IPS-NIHi11 (cell line): ENCODE measurements around the gene KCNQ4.

Experiments
- DNase-seq: peaks from one replicate; pipeline ENCODE4 v3.0.0; 2012; ENCODE audit warnings: mixed read lengths, low spot score

KCNQ4 gene

DNA sequence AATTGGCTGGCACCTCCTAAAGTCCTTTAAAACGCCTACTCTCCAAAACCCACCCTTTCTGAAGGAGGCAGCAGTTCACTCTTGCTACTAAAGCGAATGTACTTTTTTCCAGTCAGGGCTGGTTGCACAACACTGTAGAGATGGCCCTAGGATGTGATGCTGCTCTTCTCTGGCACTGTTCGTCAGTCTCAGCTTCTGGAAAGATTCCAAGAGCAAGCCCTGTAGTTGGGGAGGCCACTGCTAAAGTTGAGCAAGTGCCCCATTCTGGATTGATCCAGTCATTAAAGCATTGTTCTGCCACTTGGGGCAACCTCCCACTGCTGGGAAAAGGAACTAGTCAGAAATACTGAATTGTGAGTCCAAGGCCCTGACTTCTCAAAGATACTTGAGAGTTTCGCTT lies 28.5 kb upstream of the KCNQ4 start:
- no peak for DNase-seq

DNA sequence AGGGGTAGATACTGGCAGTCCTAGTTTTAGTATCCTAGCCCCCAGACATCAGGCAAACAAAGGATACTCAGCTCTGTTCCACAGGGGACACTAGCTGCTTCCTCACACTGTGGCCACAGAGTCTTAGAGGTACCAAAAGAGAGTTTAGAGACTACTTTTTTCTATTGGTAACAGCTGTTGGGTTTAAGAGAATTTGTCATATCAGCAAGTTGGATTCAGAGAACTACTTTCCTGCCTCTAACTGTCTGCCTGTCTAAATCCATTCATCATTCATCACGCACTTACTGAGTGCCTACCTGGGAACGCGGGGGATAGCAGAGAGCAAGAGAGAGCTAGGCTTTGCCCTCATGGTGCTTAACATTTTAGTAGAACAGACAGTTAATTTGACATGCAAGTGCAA lies 27.1 kb upstream of the KCNQ4 start:
- DNase-seq = no peak

DNA sequence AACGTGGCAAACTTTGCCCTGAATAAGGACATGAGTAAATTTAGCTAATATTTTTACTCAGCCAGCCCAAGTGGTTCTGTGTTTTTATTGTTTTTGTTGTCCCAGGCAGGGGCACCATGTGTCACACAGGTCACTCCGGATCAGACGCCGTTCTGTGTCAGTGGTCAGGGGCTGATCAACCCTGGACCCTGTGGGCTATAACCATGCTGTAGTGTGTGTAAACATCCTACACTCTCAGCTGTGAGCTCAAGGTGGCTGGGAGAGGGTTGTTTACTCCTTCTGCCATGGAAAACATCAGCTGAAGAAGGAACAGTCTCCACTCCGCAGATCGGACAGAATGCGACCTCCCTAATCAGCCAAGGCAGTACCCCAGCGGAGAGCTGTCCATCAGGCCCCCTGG lies 26.5 kb upstream of the KCNQ4 start:
- DNase-seq = no peak

DNA sequence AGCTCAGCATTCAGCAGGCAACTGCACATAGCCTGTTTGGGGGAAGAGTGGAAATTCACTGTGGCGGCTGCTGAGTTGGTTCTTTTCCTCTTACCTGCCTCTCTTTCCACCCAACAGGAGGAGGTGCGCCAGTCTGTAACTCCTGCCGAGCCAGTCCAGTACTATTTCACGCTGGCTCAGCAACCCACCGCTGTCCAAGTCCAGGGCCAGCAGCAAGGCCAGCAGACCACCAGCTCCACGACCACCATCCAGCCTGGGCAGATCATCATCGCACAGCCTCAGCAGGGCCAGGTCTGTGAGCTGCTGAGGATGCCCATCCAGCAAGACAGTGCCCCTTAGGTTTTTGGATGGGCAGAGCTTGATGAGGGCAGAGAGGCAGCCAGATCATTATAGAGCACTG lies 25.6 kb upstream of the KCNQ4 start:
- no peak for DNase-seq

DNA sequence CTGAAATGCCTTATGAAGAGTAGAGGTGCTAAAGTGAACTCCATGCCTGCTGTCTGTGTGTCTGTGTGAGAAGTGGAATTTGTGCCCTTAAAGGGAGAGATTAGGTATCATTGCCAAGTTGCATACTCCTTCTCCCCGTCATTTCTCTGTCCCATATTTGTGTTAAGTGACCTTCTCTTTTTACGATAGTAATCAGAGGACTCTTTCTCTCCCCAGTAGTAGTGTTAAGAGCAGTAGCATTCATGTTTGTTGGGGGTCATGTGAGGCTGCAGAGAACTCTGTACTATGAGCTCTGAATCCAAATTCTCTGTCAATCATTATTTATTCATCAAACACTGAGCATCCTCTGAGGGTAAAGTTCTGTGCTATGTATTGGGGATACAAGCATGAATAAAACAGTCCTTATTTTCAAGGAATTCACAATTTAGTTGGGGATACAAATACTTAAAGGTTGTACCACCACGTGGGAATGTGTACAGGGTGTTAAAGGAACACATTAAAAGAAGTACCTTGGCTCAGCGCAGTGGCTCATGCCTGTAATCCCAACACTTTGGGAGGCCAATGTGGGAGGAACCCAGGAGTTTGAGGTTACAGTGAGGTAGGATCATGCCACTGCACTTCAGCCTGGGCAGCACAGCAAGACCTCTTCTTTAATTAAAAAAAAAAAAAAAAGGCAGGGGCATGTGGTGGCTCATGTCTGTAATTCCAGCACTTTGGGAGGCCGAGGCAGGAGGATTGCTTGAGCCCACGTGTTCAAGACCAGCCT lies 24.8 kb upstream of the KCNQ4 start:
- DNase-seq = no peak

DNA sequence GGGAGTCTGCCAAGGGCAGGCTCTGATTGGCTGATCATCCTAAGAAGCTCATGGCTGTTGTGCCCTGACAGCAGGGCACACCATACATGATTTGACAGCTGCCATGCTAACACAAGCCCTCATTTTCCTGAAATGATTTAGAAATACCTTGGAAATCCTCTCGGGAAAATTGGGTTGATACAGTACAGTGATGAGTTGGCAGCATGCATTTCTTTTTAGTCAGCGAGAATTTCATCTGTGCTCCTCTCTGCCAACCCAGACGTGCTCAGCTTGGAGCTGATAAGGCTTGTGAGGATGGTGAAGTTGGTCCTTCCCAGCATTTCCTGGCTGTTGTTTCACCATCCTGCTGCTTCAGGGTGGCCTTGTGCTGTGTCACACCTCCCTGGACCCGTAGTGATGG lies 22.6 kb upstream of the KCNQ4 start:
- DNase-seq = no peak

DNA sequence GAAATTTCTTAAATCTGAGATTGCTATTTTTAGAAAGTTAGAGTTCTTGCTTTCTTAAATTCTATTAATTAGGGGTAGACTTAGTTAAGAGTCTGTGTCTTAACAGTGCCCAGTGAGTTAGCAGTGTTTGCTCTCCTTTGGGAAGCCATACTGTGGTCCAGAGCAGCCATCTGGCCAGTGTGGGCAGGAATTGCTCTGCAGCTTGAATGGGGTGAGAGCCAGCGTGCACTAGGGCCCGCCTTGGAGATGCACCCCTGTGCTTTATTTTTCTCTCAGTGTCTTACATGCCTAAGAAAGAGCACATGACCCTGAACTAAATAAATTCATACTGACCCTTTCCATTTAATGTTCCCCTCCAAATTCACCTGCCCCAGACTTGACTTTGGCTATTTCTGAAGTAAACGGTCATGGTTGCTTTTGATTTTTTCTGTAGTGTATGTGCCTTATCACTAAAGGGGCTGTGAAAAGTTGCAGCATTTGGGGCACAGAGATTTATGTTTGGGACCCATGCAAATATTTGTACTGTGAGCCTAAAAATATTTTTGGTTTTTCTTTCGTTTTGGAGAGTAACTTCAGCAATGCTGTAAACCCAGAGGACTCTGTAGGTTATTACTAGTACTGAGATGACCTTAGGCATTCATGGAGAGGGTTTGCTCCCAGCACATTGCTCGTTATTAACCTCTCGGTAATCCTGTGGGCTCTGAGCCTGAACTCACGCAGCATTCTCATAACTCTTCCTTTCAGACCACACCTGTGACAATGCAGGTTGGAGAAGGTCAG lies 21.3 kb upstream of the KCNQ4 start:
- no peak for DNase-seq

DNA sequence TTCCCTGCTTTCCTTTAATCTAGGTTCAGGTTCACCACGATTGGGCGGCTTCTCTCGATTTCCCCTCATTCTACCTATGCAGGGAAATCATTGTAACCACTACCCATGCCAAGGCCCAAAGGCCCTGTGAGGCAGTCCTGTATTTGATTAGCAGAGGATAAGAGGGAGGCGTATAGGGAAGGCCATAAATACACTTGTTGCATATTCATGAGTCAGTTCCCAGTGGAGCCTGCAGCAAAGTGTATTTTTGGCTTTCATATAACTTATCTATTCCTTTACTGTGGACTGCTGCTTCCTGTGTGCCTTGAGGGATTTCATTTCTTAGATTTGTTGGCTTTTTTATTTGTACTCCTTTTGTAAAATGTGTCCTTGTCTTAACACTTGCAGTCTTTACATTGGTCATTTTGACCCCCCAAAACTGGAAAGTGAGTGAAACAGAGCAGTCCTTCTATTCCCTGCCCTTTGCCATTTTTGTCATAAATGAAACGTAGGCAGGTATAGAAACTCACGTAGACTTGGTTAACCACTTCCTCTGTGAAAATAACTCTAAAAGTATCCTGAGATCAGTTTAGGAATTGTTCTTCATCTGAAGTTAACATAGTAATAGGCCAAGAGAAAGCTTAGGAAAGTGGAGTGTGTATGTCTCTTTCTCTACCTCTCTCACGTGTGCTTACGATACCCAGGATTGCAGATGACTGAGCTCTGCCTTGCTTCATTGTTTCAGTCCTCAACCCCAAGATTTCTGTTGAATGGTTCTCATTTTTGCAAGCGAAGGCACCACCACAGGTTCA lies 19.6 kb upstream of the KCNQ4 start:
- DNase-seq = no peak

DNA sequence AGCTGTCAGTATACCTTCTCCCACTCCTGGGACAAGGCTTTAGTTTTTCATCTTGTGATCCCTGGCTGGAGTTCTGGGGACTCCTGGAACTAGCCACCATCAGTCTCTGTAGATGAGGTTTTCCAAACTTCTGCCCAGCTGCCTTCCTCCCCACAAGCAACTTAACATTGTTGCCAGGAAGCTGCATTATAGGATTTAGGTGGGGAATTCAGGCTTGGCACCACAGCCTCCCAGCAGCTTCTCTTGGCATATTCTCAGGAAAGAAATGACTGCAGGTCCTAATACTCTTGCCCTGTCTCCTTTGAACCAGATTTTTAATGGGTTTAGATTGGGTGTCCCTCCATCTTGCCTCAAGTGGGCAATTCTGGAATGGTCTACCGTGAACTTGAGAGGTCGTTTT lies 18.6 kb upstream of the KCNQ4 start:
- DNase-seq = no peak

DNA sequence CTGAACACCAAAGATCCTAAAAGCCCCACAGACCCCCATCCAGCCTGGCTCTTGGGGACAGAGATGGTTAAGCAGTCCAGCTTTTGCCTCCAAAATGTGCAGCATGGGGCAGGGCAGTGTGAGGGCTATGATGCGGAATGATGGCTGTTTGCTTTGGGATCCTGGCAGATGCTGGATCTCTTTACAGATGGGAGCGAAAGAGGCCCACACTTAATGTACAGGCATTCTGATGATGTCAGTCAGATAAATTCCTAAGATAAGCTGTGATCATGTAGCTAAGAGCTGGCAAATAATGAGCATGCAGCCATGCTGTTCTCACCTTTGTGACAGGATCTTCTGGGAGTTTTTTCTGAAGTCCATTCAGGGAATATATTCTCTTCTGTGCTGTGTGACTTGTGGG lies 17.6 kb upstream of the KCNQ4 start:
- DNase-seq = no peak

DNA sequence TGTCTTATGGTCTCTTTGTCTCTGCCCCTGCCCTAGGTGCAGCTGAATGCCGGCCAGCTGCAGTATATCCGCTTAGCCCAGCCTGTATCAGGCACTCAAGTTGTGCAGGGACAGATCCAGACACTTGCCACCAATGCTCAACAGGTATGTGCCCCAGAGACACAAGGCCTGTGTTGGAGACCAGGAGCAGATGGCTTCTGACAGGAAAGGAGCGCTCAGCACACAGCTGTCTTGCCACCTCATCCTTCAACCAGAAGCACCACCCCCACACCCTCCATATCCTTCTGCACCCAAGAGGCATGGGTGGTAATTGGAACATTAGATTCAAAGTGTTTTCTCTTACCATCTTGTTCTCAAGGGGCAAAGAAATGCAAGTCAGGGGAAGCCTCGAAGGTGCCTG lies 17.0 kb upstream of the KCNQ4 start:
- no peak for DNase-seq

DNA sequence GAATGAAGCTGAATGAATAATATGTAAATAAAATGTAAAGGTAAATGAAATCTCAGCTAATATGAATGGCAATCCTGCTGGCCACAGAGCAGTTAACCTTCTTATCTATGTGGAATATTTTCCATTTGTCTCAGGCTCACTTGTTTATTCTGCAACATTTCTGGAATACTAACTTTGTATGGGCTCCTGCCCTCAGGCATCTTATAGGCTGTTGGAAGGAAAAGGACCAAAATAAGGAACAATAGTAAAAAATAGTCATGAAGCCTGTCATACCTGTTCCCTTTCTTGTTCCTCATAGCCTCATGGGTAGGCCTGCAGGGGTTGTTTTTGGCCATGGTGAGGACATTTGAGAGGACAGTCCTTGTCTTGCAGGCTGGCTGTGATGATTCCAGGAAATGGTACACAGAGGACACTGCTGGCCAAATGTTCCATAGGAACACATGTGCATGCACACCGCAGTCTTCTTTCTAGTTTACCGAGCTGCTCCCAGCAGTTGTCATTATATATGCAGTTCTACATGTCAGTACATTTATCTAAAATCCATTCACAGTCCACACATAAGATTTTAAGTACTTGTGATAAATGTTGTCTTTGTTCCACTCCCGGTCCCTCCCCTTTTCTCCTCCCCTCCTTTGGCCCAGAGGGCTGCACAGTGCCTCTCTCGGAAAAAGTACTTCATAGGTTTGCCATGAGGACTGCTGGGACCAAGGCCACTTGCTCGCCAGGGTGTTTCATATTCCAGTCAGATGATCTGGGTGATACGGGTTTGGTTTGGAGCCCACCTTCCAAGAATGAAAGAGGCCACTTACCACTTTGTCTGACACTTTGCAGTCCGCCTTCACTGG lies 15.2 kb upstream of the KCNQ4 start:
- DNase-seq = no peak

DNA sequence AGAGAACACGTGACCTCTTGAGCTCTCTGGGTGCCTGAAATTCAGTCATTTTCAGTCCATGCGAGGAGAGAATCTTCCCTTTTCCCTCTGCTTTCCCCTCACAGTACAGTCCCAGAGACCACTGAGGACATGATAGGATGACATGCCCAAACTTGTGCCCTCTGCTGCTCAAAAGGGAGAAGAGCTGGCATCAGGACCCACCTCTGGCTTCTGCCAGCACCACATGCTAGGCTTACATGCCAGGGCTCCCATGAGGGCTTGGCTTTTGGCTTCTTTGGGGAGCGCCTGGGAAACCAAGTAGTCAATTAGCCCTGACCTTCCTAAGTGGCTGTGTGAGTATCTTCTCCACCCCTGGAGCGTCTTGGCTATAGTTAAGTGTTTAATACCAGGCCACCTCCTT lies 13.8 kb upstream of the KCNQ4 start:
- no peak for DNase-seq

DNA sequence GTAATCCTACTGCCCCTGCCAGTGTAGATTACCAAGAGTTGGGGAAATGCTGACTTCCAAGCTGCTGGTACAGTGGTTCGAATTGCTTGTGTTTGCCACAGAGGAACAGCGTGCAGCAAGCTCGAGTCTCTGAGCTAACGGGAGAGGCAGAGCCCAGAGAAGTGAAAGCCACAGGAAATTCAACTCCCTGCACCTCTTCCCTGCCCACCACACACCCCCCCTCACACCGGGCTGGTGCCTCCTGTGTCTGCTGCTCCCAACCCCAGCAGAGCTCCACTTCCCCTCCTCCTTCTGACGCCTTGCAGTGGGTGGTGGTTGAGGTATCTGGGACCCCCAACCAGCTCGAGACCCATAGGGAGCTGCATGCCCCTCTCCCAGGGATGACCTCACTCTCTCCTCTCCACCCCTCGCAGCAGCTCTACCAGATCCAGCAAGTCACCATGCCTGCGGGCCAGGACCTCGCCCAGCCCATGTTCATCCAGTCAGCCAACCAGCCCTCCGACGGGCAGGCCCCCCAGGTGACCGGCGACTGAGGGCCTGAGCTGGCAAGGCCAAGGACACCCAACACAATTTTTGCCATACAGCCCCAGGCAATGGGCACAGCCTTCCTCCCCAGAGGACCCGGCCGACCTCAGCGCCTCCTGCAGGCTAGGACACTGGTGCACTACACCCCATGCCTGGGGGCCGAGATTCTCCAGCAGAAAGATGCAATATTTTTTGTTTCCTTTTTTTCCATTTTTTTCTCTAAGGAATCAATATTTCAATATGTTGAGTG lies 13.1 kb upstream of the KCNQ4 start:
- no peak for DNase-seq

DNA sequence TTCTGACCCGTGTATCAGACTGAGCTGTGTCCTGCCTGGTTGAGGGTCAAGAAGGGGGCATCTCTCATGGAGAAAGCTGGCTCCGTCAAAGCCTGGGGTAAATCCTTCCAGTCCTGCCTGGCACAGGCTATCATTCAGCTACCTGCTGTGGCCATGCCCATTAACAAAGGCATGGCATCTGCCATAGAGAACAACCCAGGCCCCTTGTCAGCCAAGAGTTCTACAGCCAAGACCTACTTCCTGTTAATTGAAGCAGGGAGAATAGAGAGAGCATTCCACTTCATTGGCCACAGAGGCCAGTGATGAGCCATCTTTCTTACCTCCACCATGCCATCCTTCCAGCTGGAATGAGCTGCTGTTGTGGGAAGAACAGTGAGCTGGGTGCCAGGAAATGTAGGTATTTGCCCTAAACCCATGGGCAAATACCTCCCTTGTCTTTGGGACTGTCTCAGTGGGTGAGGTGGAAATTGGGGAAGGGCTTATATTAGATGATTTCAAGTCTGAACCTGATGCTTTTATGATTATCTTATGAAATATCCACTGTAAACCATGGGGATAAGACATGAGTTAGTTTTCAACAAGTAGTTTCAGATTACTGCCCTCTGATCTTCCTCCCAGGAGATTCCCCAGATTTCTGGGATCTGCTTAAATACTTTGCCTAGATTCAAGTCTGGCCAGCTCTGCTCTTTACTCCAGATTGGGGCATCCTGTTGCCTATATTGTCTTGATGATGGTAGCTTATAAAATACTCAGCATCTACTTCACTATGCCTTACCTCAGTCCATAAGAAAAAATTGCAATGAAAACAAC lies 11.2 kb upstream of the KCNQ4 start:
- DNase-seq = no peak

DNA sequence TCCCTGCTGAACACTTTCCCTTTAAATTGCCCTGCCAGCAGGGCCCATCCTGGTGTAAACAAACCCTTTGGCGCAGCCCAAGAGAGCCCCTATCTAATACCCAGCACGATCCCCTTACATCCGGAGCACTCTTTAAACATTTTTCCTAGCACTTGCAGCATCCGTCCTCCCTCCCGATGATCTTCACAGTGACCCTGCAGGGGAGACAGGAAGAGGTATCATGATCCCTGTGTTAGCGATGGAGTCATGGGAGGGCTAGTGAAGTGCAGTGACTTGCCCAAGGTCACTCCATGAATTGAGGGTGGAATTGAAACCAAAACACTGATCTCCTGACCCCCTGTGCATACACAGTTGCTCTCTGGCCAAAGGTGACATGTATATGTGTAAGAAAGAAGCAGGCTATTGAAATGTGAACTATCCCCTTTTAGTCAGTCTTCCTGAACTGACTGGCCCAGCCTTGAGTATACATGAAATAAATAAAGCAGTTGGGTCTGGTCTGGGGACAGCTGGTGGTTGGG lies 9.8 kb upstream of the KCNQ4 start:
- no peak for DNase-seq

DNA sequence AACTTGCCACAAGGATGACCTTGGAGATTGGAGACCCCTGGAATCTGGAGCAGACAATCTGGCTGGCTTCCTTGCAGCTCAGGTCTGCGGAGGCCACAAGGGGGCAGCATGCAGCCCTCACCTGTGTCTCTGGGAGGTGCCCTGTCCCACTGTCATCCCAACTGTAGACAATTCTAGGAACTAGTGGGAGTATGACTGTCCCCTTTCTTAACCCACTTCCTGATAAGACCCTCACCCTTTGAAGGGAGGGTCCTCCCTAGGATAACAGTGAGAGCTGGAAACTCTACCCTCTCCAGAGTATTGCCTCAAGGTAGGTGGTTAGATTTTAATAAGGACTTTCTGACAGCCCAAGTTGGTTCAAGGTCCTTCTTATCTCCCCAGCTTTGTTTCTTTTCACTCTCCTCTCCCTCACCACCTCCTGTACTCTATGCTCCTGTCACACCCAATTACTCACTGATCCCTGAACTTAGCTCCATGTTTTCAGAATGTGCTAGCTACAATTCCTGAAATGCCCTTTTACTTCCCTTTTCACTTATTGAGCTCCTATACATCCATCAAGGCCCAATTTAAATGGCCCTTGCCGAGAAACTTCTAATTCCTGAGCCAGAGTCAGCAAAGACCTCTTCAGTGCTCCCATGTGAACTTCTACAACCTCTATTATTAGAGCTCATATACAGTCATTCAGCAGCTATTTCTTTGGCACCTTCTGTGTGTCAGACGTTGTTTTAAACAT lies 9.2 kb upstream of the KCNQ4 start:
- DNase-seq = peak; percentile 78

DNA sequence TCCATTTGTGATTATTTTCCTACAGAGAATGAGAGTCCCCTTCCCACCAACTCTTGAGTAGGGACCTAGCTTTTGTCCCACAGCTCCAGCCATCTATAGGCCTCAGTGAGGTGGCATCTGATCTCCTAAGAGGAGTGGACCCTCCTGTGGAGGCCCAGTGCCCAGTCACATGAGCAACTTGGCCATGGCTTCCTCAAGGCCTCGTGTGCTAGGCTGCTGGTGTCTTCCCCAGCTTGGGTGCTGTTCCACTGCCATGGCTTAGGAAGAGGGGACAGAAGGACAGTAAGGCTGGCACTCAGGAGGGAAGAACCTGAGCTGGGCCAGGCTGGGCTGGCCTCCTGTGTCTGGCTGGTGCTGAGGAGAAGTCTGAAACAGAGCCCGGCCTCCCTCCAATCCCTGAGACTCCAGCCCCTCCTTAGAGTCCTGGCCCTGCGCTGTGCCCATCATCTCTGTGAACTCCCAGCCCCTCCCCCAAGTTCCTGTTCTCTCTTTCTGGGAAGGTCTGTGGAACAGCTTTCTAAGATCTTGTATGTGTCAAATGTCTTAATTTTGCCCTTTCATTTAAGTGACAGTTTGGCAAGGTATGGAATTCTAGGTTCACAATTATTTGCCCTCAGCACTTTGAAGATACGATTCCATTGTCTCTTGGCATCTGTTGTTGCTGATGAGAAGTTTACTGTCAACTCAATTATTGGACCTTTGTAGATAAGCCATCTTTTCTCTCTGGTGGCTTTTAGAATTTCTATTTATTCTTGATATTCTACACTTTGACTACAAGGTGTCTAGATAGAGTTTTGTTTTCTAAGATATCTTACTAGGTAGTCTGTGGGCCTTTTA lies 7.1 kb upstream of the KCNQ4 start:
- DNase-seq = no peak
